Mammary epithelial cell (primary cell): ENCODE results near the gene ALPK3.

Source experiments
- CTCF ChIP-seq, 2 donors: IDR thresholded peaks in 1 of 2; conservative IDR thresholded peaks in 1 of 2; 2 replicates each; pipeline ENCODE4 v1.5.1; 2011 to 2012; ENCODE audit warnings: inconsistent platforms in 2 of 2, low read length in 2 of 2, mild to moderate bottlenecking in 2 of 2, control low read depth in 1 of 2, low read depth in 1 of 2; ENCODE audit not compliant: insufficient read depth in 1 of 2; ENCODE audit errors: extremely low read depth in 1 of 2
- EZH2 ChIP-seq: IDR thresholded peaks from 2 replicates; pipeline ENCODE4 v1.6.1; 2012; ENCODE audit warnings: low read length, inconsistent platforms, borderline replicate concordance

DNA sequence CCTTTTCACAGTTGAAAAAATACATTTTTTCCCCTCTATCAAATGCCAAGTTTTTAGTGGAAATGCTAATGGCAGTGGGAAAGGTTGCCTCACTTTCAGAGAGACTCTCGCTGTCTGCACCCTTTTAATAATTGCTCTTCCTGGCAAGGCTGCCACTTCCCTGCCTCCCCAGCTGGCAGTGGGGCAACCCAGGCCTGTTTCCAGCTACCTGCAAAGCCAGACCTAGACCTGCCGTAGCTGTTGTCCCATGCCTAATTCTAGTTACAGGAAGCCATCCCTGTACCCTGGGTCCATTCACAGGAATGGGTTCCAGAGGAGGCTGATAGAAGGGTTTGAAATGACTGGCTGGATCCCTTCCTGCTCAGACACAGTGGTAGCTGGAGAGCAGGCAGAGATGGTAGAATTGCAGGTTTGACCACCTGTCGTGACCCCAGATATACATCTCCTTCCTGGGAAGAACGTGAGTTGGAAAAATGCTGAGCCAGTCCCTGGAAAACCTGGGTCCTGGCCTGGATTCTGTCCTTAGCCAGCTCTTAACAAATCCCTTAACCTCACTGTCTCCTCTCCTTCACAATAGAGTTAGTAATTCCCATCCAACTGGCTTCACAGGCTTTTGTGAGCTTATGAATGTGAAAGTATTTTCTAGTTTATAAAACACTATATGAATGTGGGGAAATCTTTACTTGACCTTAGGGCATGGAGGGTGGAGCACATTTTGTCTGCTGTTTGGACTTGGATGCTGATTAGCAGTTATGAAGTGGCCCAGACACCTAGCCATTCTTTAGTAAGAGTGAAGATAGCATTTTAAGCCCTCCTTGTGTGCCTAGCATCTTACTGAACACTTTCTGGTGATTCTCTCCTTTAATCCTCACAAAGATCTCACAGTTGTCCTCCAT is 12.9 kb upstream of the ALPK3 start:
- TF ChIP-seq CTCF (conservative IDR thresholded peaks at IDR 0.05 in 1 of 2, IDR thresholded peaks at IDR 0.05 in 1 of 2; ENCODE audit: extremely low read depth in 1 of 2, insufficient read depth in 1 of 2, low read depth in 1 of 2, low read length in 2 of 2) (no peak), EZH2 (no peak)
